DLD1 (cell line): ENCODE data around the gene PRR33.
"Not testable (repeated sequence)": the region's sequence is repeated elsewhere in the genome, so short reads cannot be mapped to it uniquely, and the experiment has no call there.

ENCODE experiments used
- in situ Hi-C: cut with HindIII; loops from 2 replicates; pipeline ENCODE4 v1.10.0; 2017; ENCODE audit warnings: low sequenced_read_pairs

Gene PRR33

GRCh38 chr11:1878137-1879031 is 13.3 kb downstream of the PRR33 start:
- in situ Hi-C loops = no loop called here

- in situ Hi-C loops = no loop called here
Measured at GRCh38 chr11:1877211-1878136, 14.2 kb downstream of the PRR33 start.

GRCh38 chr11:1876361-1877063 is 15.2 kb downstream of the PRR33 start:
- in situ Hi-C loops = no loop called here

- in situ Hi-C loops = not testable (repeated sequence)
Measured at GRCh38 chr11:1875851-1876301, 15.8 kb downstream of the PRR33 start.

- in situ Hi-C loops = no loop called here
Measured at GRCh38 chr11:1875093-1875850, 16.4 kb downstream of the PRR33 start.

GRCh38 chr11:1874441-1875092 is 17.1 kb downstream of the PRR33 start:
- in situ Hi-C loops = not testable (repeated sequence)

- in situ Hi-C loops = not testable (repeated sequence)
Measured at GRCh38 chr11:1873813-1874150, 17.9 kb downstream of the PRR33 start.

GRCh38 chr11:1873048-1873812 is 18.5 kb downstream of the PRR33 start:
- in situ Hi-C loops = no loop called here

GRCh38 chr11:1872267-1872985 is 19.3 kb downstream of the PRR33 start:
- in situ Hi-C loops = no loop called here

- in situ Hi-C loops = no loop called here
Measured at GRCh38 chr11:1871531-1871930, 20.2 kb downstream of the PRR33 start.

- in situ Hi-C loops = no loop called here
Measured at GRCh38 chr11:1870721-1871466, 20.8 kb downstream of the PRR33 start.

- in situ Hi-C loops = no loop called here
Measured at GRCh38 chr11:1870326-1870696, 21.4 kb downstream of the PRR33 start.

GRCh38 chr11:1869427-1870325 is 22.0 kb downstream of the PRR33 start:
- in situ Hi-C loops = no loop called here

GRCh38 chr11:1868636-1869291 is 22.9 kb downstream of the PRR33 start:
- in situ Hi-C loops = no loop called here

GRCh38 chr11:1868056-1868635 is 23.5 kb downstream of the PRR33 start:
- in situ Hi-C loops = no loop called here

- in situ Hi-C loops = no loop called here
Measured at GRCh38 chr11:1867381-1867780, 24.3 kb downstream of the PRR33 start.
